BJ (cell line): ENCODE results near the gene SLC10A4. TPM values are rescaled to one million over a fixed set of nuclear protein-coding genes. Genes with fewer than 3 reads are reported as not detected.

Experiments used
- CTCF ChIA-PET: fragments of 350-600 bp; formaldehyde crosslinking; extraction: SDS; loops from one replicate; lab custom pipeline; 2021; ENCODE audit warnings: antibody characterized with exemption, inconsistent platforms; lab: Yijun Ruan, JAX
- POLR2A ChIA-PET: fragments of 300-600 bp; sonication (Branson Sonifier 250); formaldehyde crosslinking; extraction: SDS; loops from one replicate; lab custom pipeline; 2021; ENCODE audit warnings: antibody characterized with exemption; lab: Charles Lee
- DNase-seq: peaks from one replicate; pipeline ENCODE4 v3.0.0-alpha.2; 2011; ENCODE audit warnings: low read depth
- H3K27me3 ChIP-seq: 2 replicates; pipeline ENCODE4 v1.6.0; 2011; ENCODE audit warnings: low read length; ENCODE audit not compliant: control insufficient read depth, insufficient read depth
- H3K36me3 ChIP-seq: 2 replicates; pipeline ENCODE4 v1.5.1; 2011; ENCODE audit warnings: low read length; ENCODE audit not compliant: control insufficient read depth, insufficient read depth
- H3K4me3 ChIP-seq: 2 replicates; pipeline ENCODE4 v1.5.1; 2011; ENCODE audit warnings: low read depth, mild to moderate bottlenecking, control low read depth, low read length
- CTCF ChIP-seq: IDR thresholded peaks from 2 replicates; pipeline ENCODE4 v1.5.1; 2011; ENCODE audit warnings: low read depth, mild to moderate bottlenecking, control low read depth, inconsistent platforms, low read length, moderate library complexity; ENCODE audit not compliant: insufficient read depth
- polyA plus RNA-seq: library from polyadenylated mRNA; depleted of rRNA; stranded (reverse); fragments of >200 nt; gene quantifications from 2 replicates; pipeline ENCODE4 v1.2.3, GENCODE V29; 2011

Gene SLC10A4
- polyA plus RNA-seq, 1 experiment = not detected

- POLR2A ChIA-PET = interaction anchor here (0.7 kb wide), 1 partner anchor 274 kb away, joined by 4 read pairs; no protein-coding TSS in a partner anchor
- no peak for DNase-seq
- Histone ChIP-seq H3K4me3 (no peak overlapping the region), H3K27me3 (peaks cover 14% of the 10 kb centered on the region), H3K36me3 (no peaks in the 10 kb centered on the region)
- CTCF ChIA-PET = no interaction called here
- TF ChIP-seq CTCF = no peak
Observed at GRCh38 chr4:48462363-48462762, 20.8 kb upstream of the SLC10A4 start.

- TF ChIP-seq CTCF = no peak
- Histone ChIP-seq H3K36me3 (no peaks in the 10 kb centered on the region), H3K27me3 (peaks cover 9% of the 10 kb centered on the region), H3K4me3 (no peak overlapping the region)
- DNase-seq = no peak
- ChIA-PET CTCF (interaction anchor here (2.4 kb wide), 1 partner anchor 79 kb away, joined by 10 read pairs; no protein-coding TSS in a partner anchor), POLR2A (no interaction called here)
Observed at GRCh38 chr4:48467442-48467841, 15.7 kb upstream of the SLC10A4 start.

GRCh38 chr4:48467891-48468290 lies 15.3 kb upstream of the SLC10A4 start:
- Histone ChIP-seq H3K27me3 (peaks cover 6% of the 10 kb centered on the region; the same call in 1 of the 2 replicates), H3K36me3 (no peaks in the 10 kb centered on the region), H3K4me3 (no peak overlapping the region)
- DNase-seq = no peak
- POLR2A ChIA-PET = no interaction called here
- CTCF ChIA-PET = interaction anchor here (2.4 kb wide), 1 partner anchor 78 kb away, joined by 10 read pairs; no protein-coding TSS in a partner anchor
- TF ChIP-seq CTCF = no peak

GRCh38 chr4:48470137-48470536 lies 13.0 kb upstream of the SLC10A4 start:
- no peaks in the 10 kb centered on the region for H3K36me3 ChIP-seq
- ChIA-PET POLR2A (no interaction called here), CTCF (interaction anchor here (0.8 kb wide), 1 partner anchor 12 kb away, joined by 3 read pairs; no protein-coding TSS in a partner anchor)
- no peak for TF ChIP-seq CTCF
- H3K27me3 ChIP-seq = no peaks in the 10 kb centered on the region
- H3K4me3 ChIP-seq = no peak overlapping the region
- no peak for DNase-seq

- TF ChIP-seq CTCF = no peak
- no peaks in the 10 kb centered on the region for H3K36me3 ChIP-seq
- no peak overlapping the region for H3K4me3 ChIP-seq
- H3K27me3 ChIP-seq = no peaks in the 10 kb centered on the region
- no peak for DNase-seq
- POLR2A ChIA-PET = no interaction called here
- CTCF ChIA-PET = interaction anchor here (0.8 kb wide), 1 partner anchor 13 kb away, joined by 3 read pairs; no protein-coding TSS in a partner anchor
Observed at GRCh38 chr4:48470570-48470969, 12.6 kb upstream of the SLC10A4 start.
